Naive thymus-derived CD4-positive, alpha-beta T cell (primary cell): ENCODE data around the gene PTPRN. TPM values are rescaled to one million over a fixed set of nuclear protein-coding genes. Genes with fewer than 3 reads are reported as not detected.

Experiments
- ATAC-seq: fragments of 150-1000 bp; cut with Tn5 transposase; 2 replicates; pipeline ENCODE4 v1.10.0; 2021; ENCODE audit warnings: mild to moderate bottlenecking, moderate library complexity
- CTCF ChIA-PET: fragments of 350-600 bp; sonication (Branson Sonifier 250); formaldehyde crosslinking; loops from one replicate; lab custom pipeline; 2021; ENCODE audit warnings: antibody characterized with exemption; lab: Charles Lee
- POLR2A ChIA-PET: fragments of 350-600 bp; sonication (Branson Sonifier 250); formaldehyde crosslinking; loops from one replicate; lab custom pipeline; 2021; ENCODE audit warnings: antibody characterized with exemption, inconsistent platforms; lab: Charles Lee
- DNase-seq, 9 donors: peaks; one replicate each; pipeline versions ENCODE4 v3.0.0 to v3.0.0-alpha.2; 2020 to 2022; ENCODE audit warnings: mixed read lengths in 1 of 9
- H3K27ac ChIP-seq: one replicate; pipeline ENCODE4 v1.7.0; 2013; ENCODE audit warnings: mild to moderate bottlenecking, low read depth, low read length, moderate library complexity
- H3K27me3 ChIP-seq, 2 donors: one replicate each; pipeline ENCODE4 v1.7.0; 2013; ENCODE audit warnings: low read length in 2 of 2, mild to moderate bottlenecking in 2 of 2, moderate library complexity in 2 of 2; ENCODE audit not compliant: control insufficient read depth in 2 of 2, insufficient read depth in 2 of 2
- H3K36me3 ChIP-seq, 3 experiments: 1 replicate in 2 of 3; 2 replicates in 1 of 3; pipeline ENCODE4 v1.7.0; 2013; ENCODE audit warnings: low read length in 3 of 3, mild to moderate bottlenecking in 3 of 3, moderate library complexity in 1 of 3; ENCODE audit not compliant: insufficient read depth in 3 of 3, control insufficient read depth in 2 of 3
- H3K4me1 ChIP-seq, 2 donors: one replicate each; pipeline ENCODE4 v1.7.0; 2013; ENCODE audit warnings: low read length in 2 of 2, mild to moderate bottlenecking in 2 of 2, moderate library complexity in 1 of 2; ENCODE audit not compliant: control insufficient read depth in 2 of 2, insufficient read depth in 2 of 2
- H3K4me3 ChIP-seq: 2 replicates; pipeline ENCODE4 v1.7.0; 2013; ENCODE audit warnings: mild to moderate bottlenecking, low read length
- H3K9me3 ChIP-seq, 3 experiments: 1 replicate in 2 of 3; 2 replicates in 1 of 3; pipeline ENCODE4 v1.7.0; 2013; ENCODE audit warnings: low read length in 3 of 3; ENCODE audit not compliant: control insufficient read depth in 2 of 3
- H3K27ac Mint-ChIP-seq, 9 donors: one replicate each; pipeline ENCODE4 v1.8.0; 2020 to 2022; ENCODE audit warnings: mixed read lengths in 9 of 9, mild to moderate bottlenecking in 8 of 9, moderate library complexity in 5 of 9, inconsistent platforms in 2 of 9
- H3K27me3 Mint-ChIP-seq, 5 donors: one replicate each; pipeline ENCODE4 v1.8.0; 2021 to 2022; ENCODE audit warnings: mixed read lengths in 5 of 5, mild to moderate bottlenecking in 1 of 5
- H3K36me3 Mint-ChIP-seq, 5 donors: one replicate each; pipeline ENCODE4 v1.8.0; 2020 to 2022; ENCODE audit warnings: mixed read lengths in 5 of 5, mild to moderate bottlenecking in 3 of 5, inconsistent platforms in 1 of 5
- H3K4me1 Mint-ChIP-seq, 7 donors: one replicate each; pipeline ENCODE4 v1.8.0; 2020 to 2022; ENCODE audit warnings: mixed read lengths in 7 of 7, mild to moderate bottlenecking in 3 of 7, inconsistent platforms in 1 of 7
- H3K4me3 Mint-ChIP-seq, 10 donors: one replicate each; pipeline ENCODE4 v1.8.0; 2020 to 2022; ENCODE audit warnings: mild to moderate bottlenecking in 10 of 10, mixed read lengths in 10 of 10, moderate library complexity in 6 of 10, inconsistent platforms in 2 of 10
- H3K9me3 Mint-ChIP-seq, 11 donors: one replicate each; pipeline ENCODE4 v1.8.0; 2020 to 2022; ENCODE audit warnings: mixed read lengths in 11 of 11, mild to moderate bottlenecking in 4 of 11, inconsistent platforms in 1 of 11, moderate library complexity in 1 of 11
- intact Hi-C, 2 donors: fragments of 100-400 bp; cut with micrococcal nuclease; formaldehyde crosslinking; loops; one replicate each; pipeline ENCODE4 v1.15.1; 2023
- polyA plus RNA-seq, 2 donors: library from polyadenylated mRNA; unstranded; fragments of 300-500 nt; fragmentation: Illumina TruSeq; gene quantifications; one replicate each; pipeline ENCODE4 v1.2.3, GENCODE V29; 2021
- total RNA-seq, 6 experiments: library from RNA in 5 of 6; stranded (reverse) in 5 of 6; gene quantifications; 1 replicate in 5 of 6; 2 replicates in 1 of 6; pipeline ENCODE4 v1.2.3 and lab custom pipeline; 2021 to 2026

PTPRN gene
- total and polyA plus RNA-seq, 7 experiments from 2014 or later = 0.48 TPM; not detected in 6

DNA sequence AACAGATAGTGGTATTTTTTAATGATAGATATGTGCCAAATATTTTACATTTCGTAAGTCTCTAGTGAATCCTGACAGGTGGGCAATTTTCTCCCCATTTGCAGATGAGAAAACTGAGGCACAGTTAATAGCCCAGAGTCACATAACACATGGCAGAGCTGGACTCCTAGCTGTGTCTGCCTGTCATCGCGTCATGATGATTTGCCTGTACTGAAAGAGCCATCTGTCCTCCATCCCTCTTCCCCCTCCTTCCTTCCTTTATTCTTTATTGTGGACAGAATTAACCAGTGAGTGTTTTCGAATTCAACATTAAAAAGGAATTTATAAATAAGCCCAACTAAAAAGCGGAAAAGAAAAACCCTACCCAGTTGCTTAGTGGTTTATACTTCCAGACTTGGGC is 26.8 kb downstream of the PTPRN start:
- ATAC-seq (no peak), DNase-seq (no peak)
- no peak overlapping the region for H3K4me3 ChIP-seq
- peaks cover 22 to 32% of the 10 kb centered on the region in 2 donors for H3K4me1 ChIP-seq
- Mint-ChIP-seq H3K36me3 (peaks cover 0 to 30% (median 10%) of the 10 kb centered on the region in 5 donors), H3K27ac (peak overlapping the region in 5 of 9 donors; percentile 51 to 100 (median 84)), H3K9me3 (no peaks in the 10 kb centered on the region), H3K27me3 (no peaks in the 10 kb centered on the region), H3K4me1 (peaks cover 29 to 54% (median 48%) of the 10 kb centered on the region in 7 donors), H3K4me3 (no peak overlapping the region)
- H3K27ac ChIP-seq = peak overlapping the region; percentile 24
- no peaks in the 10 kb centered on the region for H3K27me3 ChIP-seq
- no peaks in the 10 kb centered on the region for H3K9me3 ChIP-seq
- CTCF ChIA-PET = interaction anchor here (12.9 kb wide), 1 partner anchor 14 kb away, joined by 194 read pairs; no protein-coding TSS in a partner anchor
- intact Hi-C loops = no loop called here
- POLR2A ChIA-PET = interaction anchor here (0.8 to 8.2 kb wide), 6 partner anchors 12 to 109 kb away, joined by 3 to 214 read pairs (median 8); partner anchors contain the start of genes ANKZF1, ATG9A, CNPPD1 and GLB1L
- peaks cover 11 to 64% (median 28%) of the 10 kb centered on the region in 3 experiments for H3K36me3 ChIP-seq

DNA sequence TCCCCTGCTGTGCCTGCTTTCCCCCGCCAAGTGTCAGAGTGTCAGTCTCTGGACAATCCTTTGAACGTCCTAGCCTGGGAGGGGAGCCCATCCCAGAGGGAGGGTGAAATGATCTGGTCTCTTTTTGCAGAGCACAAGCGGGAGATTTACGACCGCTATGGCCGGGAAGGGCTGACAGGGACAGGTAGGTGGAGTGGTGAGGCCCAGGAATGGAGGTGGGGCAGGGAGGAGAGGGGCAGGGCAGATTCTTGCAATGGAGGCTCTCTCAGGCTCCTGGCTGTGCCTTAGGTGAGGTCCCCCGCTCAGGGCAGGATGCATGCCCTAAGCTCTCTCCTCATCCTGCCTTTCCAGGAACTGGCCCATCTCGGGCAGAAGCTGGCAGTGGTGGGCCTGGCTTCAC is 27.6 kb downstream of the PTPRN start:
- no peaks in the 10 kb centered on the region for H3K27me3 Mint-ChIP-seq
- peaks cover 32 to 59% (median 53%) of the 10 kb centered on the region in 7 donors for H3K4me1 Mint-ChIP-seq
- peak overlapping the region; percentile 98 for H3K27ac ChIP-seq
- intact Hi-C loops = no loop called here
- CTCF ChIA-PET = interaction anchor here (1.1 to 12.9 kb wide), 2 partner anchors 14 to 80 kb away, joined by 3 to 194 read pairs; no protein-coding TSS in a partner anchor
- H3K36me3 Mint-ChIP-seq = peaks cover 0 to 30% (median 10%) of the 10 kb centered on the region in 5 donors
- no peaks in the 10 kb centered on the region for H3K27me3 ChIP-seq
- peak overlapping the region in 2 of 10 donors; percentile 14 to 96 for H3K4me3 Mint-ChIP-seq
- peaks cover 11 to 61% (median 28%) of the 10 kb centered on the region in 3 experiments for H3K36me3 ChIP-seq
- H3K9me3 ChIP-seq = no peaks in the 10 kb centered on the region
- DNase-seq (no peak), ATAC-seq (no peak)
- peak overlapping the region in 6 of 9 donors; percentile 98 to 100 (median 100) for H3K27ac Mint-ChIP-seq
- H3K4me1 ChIP-seq = peaks cover 22 to 33% of the 10 kb centered on the region in 2 donors
- no peak overlapping the region for H3K4me3 ChIP-seq
- POLR2A ChIA-PET = interaction anchor here (0.8 to 8.2 kb wide), 6 partner anchors 9 to 105 kb away, joined by 3 to 214 read pairs (median 7); partner anchors contain the start of genes ANKZF1, ATG9A, CNPPD1 and GLB1L
- no peaks in the 10 kb centered on the region for H3K9me3 Mint-ChIP-seq

DNA sequence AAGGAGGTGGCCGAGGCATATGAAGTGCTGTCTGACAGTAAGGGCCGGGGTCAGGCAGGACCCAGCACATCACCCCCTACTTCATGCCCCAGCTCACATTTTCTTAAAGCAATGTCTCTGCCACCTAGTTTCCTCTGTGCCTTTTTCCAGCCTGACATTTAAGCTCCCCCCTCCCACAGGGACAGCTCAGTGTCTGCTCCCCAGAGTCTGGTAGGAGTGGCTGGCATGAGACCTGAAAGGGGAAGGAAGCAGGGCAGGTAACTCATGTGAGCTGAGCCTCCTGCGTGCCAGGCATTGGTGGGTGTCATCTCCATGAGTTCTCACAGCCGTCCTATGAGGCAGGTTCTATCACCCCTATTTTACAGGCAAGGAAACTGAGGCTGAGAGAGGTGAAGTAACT is 28.6 kb downstream of the PTPRN start:
- H3K4me3 ChIP-seq = no peak overlapping the region
- peaks cover 11 to 53% (median 28%) of the 10 kb centered on the region in 3 experiments for H3K36me3 ChIP-seq
- H3K4me1 ChIP-seq = peaks cover 22 to 33% of the 10 kb centered on the region in 2 donors
- Mint-ChIP-seq H3K9me3 (no peaks in the 10 kb centered on the region), H3K27me3 (no peaks in the 10 kb centered on the region), H3K4me3 (peak overlapping the region; percentile 42 to 98 (median 97)), H3K27ac (peak overlapping the region; percentile 97 to 100 (median 99)), H3K4me1 (peaks cover 32 to 59% (median 53%) of the 10 kb centered on the region in 7 donors), H3K36me3 (peaks cover 0 to 30% (median 8%) of the 10 kb centered on the region in 5 donors)
- ATAC-seq (no peak), DNase-seq (no peak)
- CTCF ChIA-PET = interaction anchor here (0.9 to 12.9 kb wide), 4 partner anchors 15 to 79 kb away, joined by 3 to 194 read pairs (median 3); partner anchors contain the start of genes GLB1L and STK16
- H3K27me3 ChIP-seq = no peaks in the 10 kb centered on the region
- H3K27ac ChIP-seq = peak overlapping the region; percentile 98
- POLR2A ChIA-PET = interaction anchor here (0.6 to 8.2 kb wide), 8 partner anchors 10 to 105 kb away, joined by 3 to 214 read pairs (median 13); partner anchors contain the start of genes ANKZF1, ATG9A, CNPPD1 and GLB1L
- intact Hi-C loops = no loop called here
- no peaks in the 10 kb centered on the region for H3K9me3 ChIP-seq

GRCh38 chr2:219279916-219280516 is 29.2 kb downstream of the PTPRN start:
- CTCF ChIA-PET = interaction anchor here (0.9 to 12.9 kb wide), 3 partner anchors 16 to 35 kb away, joined by 3 to 194 read pairs (median 3); partner anchors contain the start of genes GLB1L and STK16
- Mint-ChIP-seq H3K4me3 (peak overlapping the region; percentile 85 to 99 (median 97)), H3K9me3 (no peaks in the 10 kb centered on the region), H3K4me1 (peaks cover 32 to 58% (median 53%) of the 10 kb centered on the region in 7 donors), H3K36me3 (peaks cover 0 to 25% (median 8%) of the 10 kb centered on the region in 5 donors), H3K27ac (peak overlapping the region; percentile 97 to 100 (median 99)), H3K27me3 (no peaks in the 10 kb centered on the region)
- intact Hi-C loops = loop anchor here (1.0 to 5.0 kb wide), 24 partner anchors 14 to 712 kb away; partner anchors contain the start of genes ANKZF1 (in 2 of the 2), ATG9A (in 2 of the 2), CNOT9 (in 2 of the 2) and GMPPA (in 2 of the 2)
- no peaks in the 10 kb centered on the region for H3K9me3 ChIP-seq
- no peak for DNase-seq
- POLR2A ChIA-PET = interaction anchor here (1.0 to 8.2 kb wide), 12 partner anchors 15 to 121 kb away, joined by 3 to 214 read pairs (median 15); partner anchors contain the start of genes ANKZF1, ATG9A, CNPPD1 and DNPEP
- peaks cover 11 to 47% (median 28%) of the 10 kb centered on the region in 3 experiments for H3K36me3 ChIP-seq
- H3K27ac ChIP-seq = peak overlapping the region; percentile 98
- H3K27me3 ChIP-seq = no peaks in the 10 kb centered on the region
- peak overlapping the region; percentile 73 for H3K4me3 ChIP-seq
- peaks cover 22 to 33% of the 10 kb centered on the region in 2 donors for H3K4me1 ChIP-seq
- no peak for ATAC-seq

GRCh38 chr2:219279151-219279915 is 29.9 kb downstream of the PTPRN start, which contains the start of gene DNAJB2:
Gene DNAJB2, plus strand, starts transcription at chr2:219279366. Its CDS starts 468 bp downstream, at chr2:219279834.
- peaks cover 0 to 2% (median 0%) of the 10 kb centered on the region in 5 donors for H3K27me3 Mint-ChIP-seq
- peak within 1 kb of the TSS; percentile 85 to 99 (median 97) for H3K4me3 Mint-ChIP-seq
- Histone ChIP-seq H3K4me1 (peaks cover 22 to 33% of the 10 kb centered on the region in 2 donors), H3K27me3 (no peaks in the 10 kb centered on the region), H3K9me3 (no peaks in the 10 kb centered on the region), H3K27ac (peak within 1 kb of the TSS; percentile 98), H3K36me3 (peaks cover 11 to 40% (median 28%) of the 10 kb centered on the region in 3 experiments), H3K4me3 (peak within 1 kb of the TSS; percentile 73)
- DNase-seq (peak; percentile 94 to 100 (median 98)), ATAC-seq (peak; percentile 91)
- intact Hi-C loops = loop anchor here (1.0 to 5.0 kb wide), 24 partner anchors 15 to 711 kb away; partner anchors contain the start of genes ANKZF1 (in 2 of the 2), ATG9A (in 2 of the 2), CNOT9 (in 2 of the 2) and GMPPA (in 2 of the 2)
- H3K27ac Mint-ChIP-seq = peak within 1 kb of the TSS; percentile 97 to 100 (median 99)
- peaks cover 32 to 58% (median 53%) of the 10 kb centered on the region in 7 donors for H3K4me1 Mint-ChIP-seq
- POLR2A ChIA-PET = interaction anchor here (0.6 to 8.2 kb wide), 20 partner anchors 10 to 264 kb away, joined by 3 to 214 read pairs (median 4); partner anchors contain the start of genes ABCB6, ANKZF1, ATG9A and CHPF
- no peaks in the 10 kb centered on the region for H3K9me3 Mint-ChIP-seq
- CTCF ChIA-PET = interaction anchor here (0.6 to 12.9 kb wide), 8 partner anchors 8 to 989 kb away, joined by 3 to 194 read pairs (median 6); partner anchors contain the start of gene CNPPD1
- H3K36me3 Mint-ChIP-seq = peaks cover 0 to 25% (median 8%) of the 10 kb centered on the region in 5 donors
